ENCODE results near the gene SFN.

The SFN gene

GRCh38 chr1:26854906-26855305 is 8.0 kb upstream of the SFN start:
- Histone ChIP-seq H3K36me3 (replicated peaks) (peaks cover 40% of the 10 kb centered on the region), H3K4me3 (ENCODE audit: low read depth, low read length) (no peak overlapping the region), H3K27me3 (replicated peaks) (no peaks in the 10 kb centered on the region), H3K27ac (no peak overlapping the region)
- in situ Hi-C loops (cut with HindIII; ENCODE audit: low pct_ligation_motif_present, low sequenced_read_pairs), result no loop called here
- TF ChIP-seq CTCF (IDR thresholded peaks at IDR 0.05; ENCODE audit: low read depth, low read length, missing control alignments), result no peak
- no peak for DNase-seq

- Histone ChIP-seq H3K36me3 (replicated peaks) (peaks cover 32% of the 10 kb centered on the region), H3K27me3 (replicated peaks) (no peaks in the 10 kb centered on the region), H3K4me3 (ENCODE audit: low read depth, low read length) (no peak overlapping the region), H3K27ac (no peak overlapping the region)
- no peak for DNase-seq
- no peak for TF ChIP-seq CTCF (IDR thresholded peaks at IDR 0.05; ENCODE audit: low read depth, low read length, missing control alignments)
- in situ Hi-C loops (cut with HindIII; ENCODE audit: low pct_ligation_motif_present, low sequenced_read_pairs), result no loop called here
These were observed 7.3 kb upstream of the SFN start for GRCh38 chr1:26855636-26856035.

GRCh38 chr1:26856181-26856580 is 6.8 kb upstream of the SFN start:
- no peaks in the 10 kb centered on the region for H3K27me3 ChIP-seq (replicated peaks)

GRCh38 chr1:26856604-26857469 is 6.1 kb upstream of the SFN start:
- no peak for TF ChIP-seq CTCF (IDR thresholded peaks at IDR 0.05; ENCODE audit: low read depth, low read length, missing control alignments)
- in situ Hi-C loops (cut with HindIII; ENCODE audit: low pct_ligation_motif_present, low sequenced_read_pairs), result no loop called here
- H3K4me3 ChIP-seq (ENCODE audit: low read depth, low read length), result no peak overlapping the region
- peaks cover 20% of the 10 kb centered on the region for H3K36me3 ChIP-seq (replicated peaks)
- no peaks in the 10 kb centered on the region for H3K27me3 ChIP-seq (replicated peaks)
- H3K27ac ChIP-seq, result no peak overlapping the region
- no peak for DNase-seq

More at GRCh38 chr1:26856181-26856580, 6.8 kb upstream of the SFN start:
- Histone ChIP-seq H3K36me3 (replicated peaks) (peaks cover 27% of the 10 kb centered on the region), H3K27ac (no peak overlapping the region), H3K4me3 (ENCODE audit: low read depth, low read length) (no peak overlapping the region)
- in situ Hi-C loops (cut with HindIII; ENCODE audit: low pct_ligation_motif_present, low sequenced_read_pairs), result no loop called here
- no peak for DNase-seq
- no peak for TF ChIP-seq CTCF (IDR thresholded peaks at IDR 0.05; ENCODE audit: low read depth, low read length, missing control alignments)

- H3K4me3 ChIP-seq (ENCODE audit: low read depth, low read length), result no peak overlapping the region
- DNase-seq, result no peak
- no peaks in the 10 kb centered on the region for H3K27me3 ChIP-seq (replicated peaks)
- no peak for TF ChIP-seq CTCF (IDR thresholded peaks at IDR 0.05; ENCODE audit: low read depth, low read length, missing control alignments)
- in situ Hi-C loops (cut with HindIII; ENCODE audit: low pct_ligation_motif_present, low sequenced_read_pairs), result no loop called here
- H3K36me3 ChIP-seq (replicated peaks), result peaks cover 13% of the 10 kb centered on the region
- H3K27ac ChIP-seq, result no peak overlapping the region
These were observed 5.4 kb upstream of the SFN start for GRCh38 chr1:26857473-26858060.

Measured in brain microvascular endothelial cell (primary cell).